Small intestine (tissue), 7 donors: ENCODE data around the gene MAPK11. TPM values are rescaled to one million over a fixed set of nuclear protein-coding genes. Genes with fewer than 3 reads are reported as not detected.
A peak's percentile ranks its signal among the peaks of the same experiment; 100 is the strongest.

Source experiments
- DNase-seq, 2 donors: peaks; one replicate each; pipeline versions ENCODE4 v3.0.0 to v3.0.0-alpha.2; 2013
- FAIRE-seq: peaks from 2 replicates; lab custom pipeline; 2012; peaks lifted over from hg19 to GRCh38; lab: Jason Lieb, UNC
- H3K27ac ChIP-seq, 3 donors: one replicate each; pipeline ENCODE4 v1.5.1; 2013; ENCODE audit warnings: low read length in 2 of 3, mild to moderate bottlenecking in 2 of 3, control low read depth in 1 of 3, inconsistent platforms in 1 of 3, low read depth in 1 of 3, moderate library complexity in 1 of 3
- H3K27me3 ChIP-seq, 3 donors: one replicate each; pipeline ENCODE4 v1.6.1; 2013; ENCODE audit warnings: low read length in 3 of 3, inconsistent platforms in 1 of 3; ENCODE audit not compliant: control insufficient read depth in 3 of 3, insufficient read depth in 3 of 3
- H3K36me3 ChIP-seq, 3 donors: one replicate each; pipeline ENCODE4 v1.6.1; 2013; ENCODE audit warnings: low read length in 3 of 3, inconsistent platforms in 1 of 3, low read depth in 1 of 3, mild to moderate bottlenecking in 1 of 3, moderate library complexity in 1 of 3; ENCODE audit not compliant: control insufficient read depth in 3 of 3, insufficient read depth in 2 of 3
- H3K4me1 ChIP-seq, 3 donors: one replicate each; pipeline ENCODE4 v1.6.1; 2013; ENCODE audit warnings: low read length in 2 of 3, inconsistent platforms in 1 of 3, low read depth in 1 of 3, mild to moderate bottlenecking in 1 of 3, moderate library complexity in 1 of 3; ENCODE audit not compliant: control insufficient read depth in 3 of 3, insufficient read depth in 2 of 3
- H3K4me3 ChIP-seq, 3 donors: one replicate each; pipeline ENCODE4 v1.5.1; 2013; ENCODE audit warnings: low read length in 3 of 3, control low read depth in 1 of 3, inconsistent platforms in 1 of 3, low read depth in 1 of 3, mild to moderate bottlenecking in 1 of 3, moderate library complexity in 1 of 3
- H3K9me3 ChIP-seq, 2 donors: one replicate each; pipeline ENCODE4 v1.6.1; 2013; ENCODE audit warnings: low read depth in 1 of 2, low read length in 1 of 2; ENCODE audit not compliant: control insufficient read depth in 2 of 2, insufficient read depth in 1 of 2
- WGBS, 3 donors: extraction: QIAGEN DNeasy Blood & Tissue Kit; methylation state at CpG; one replicate each; pipeline ENCODE4 v1.1.7; 2013; 5-methylcytosine and 5-hydroxymethylcytosine counted together
- polyA plus RNA-seq, 4 donors: library from polyadenylated mRNA; stranded (reverse) in 3 of 4; unstranded in 1 of 4; fragments of 200-250 nt in 3 of 4; fragments of 120-200 nt in 1 of 4; gene quantifications; one replicate each; pipeline versions ENCODE4 v1.2.1 to v1.2.3, GENCODE V29; 2013
- donor health status: healthy with polysubstance abuse.
- donor health status: control.
- donor health status: control.
- donor health status: Bipolar disorder and iron deficiency.
- donor health status: healthy.

The MAPK11 gene
- polyA plus RNA-seq, 4 donors, result 2.2 to 7.9 (median 2.4) TPM; not detected in 1

- H3K27me3 ChIP-seq, result no peaks in the 10 kb centered on the region
- 0 to 1% (median 1%) methylated on average over 76 of the region's 76 CpGs for WGBS, 3 donors
- peaks cover 0 to 47% (median under 1%) of the 10 kb centered on the region in 3 donors for H3K36me3 ChIP-seq
- FAIRE-seq (no peak), DNase-seq (peak; percentile 93 to 97)
- no peaks in the 10 kb centered on the region for H3K9me3 ChIP-seq
- peak within 1 kb of the TSS; percentile 86 to 98 (median 92) for H3K27ac ChIP-seq
- peaks cover 5 to 17% (median 9%) of the 10 kb centered on the region in 3 donors for H3K4me1 ChIP-seq
- peak within 1 kb of the TSS; percentile 72 to 100 (median 90) for H3K4me3 ChIP-seq
These were observed 25.6 kb downstream of the MAPK11 start, which contains the start of gene TUBGCP6 for GRCh38 chr22:50244420-50245213. Gene TUBGCP6 (minus strand): TSS chr22:50245023. CDS start chr22:50244459, 564 bp downstream.

- Histone ChIP-seq H3K4me3 (peak overlapping the region; percentile 72 to 100 (median 90)), H3K27ac (peak overlapping the region; percentile 86 to 98 (median 92)), H3K27me3 (no peaks in the 10 kb centered on the region), H3K9me3 (no peaks in the 10 kb centered on the region), H3K36me3 (peaks cover 0 to 49% (median 2%) of the 10 kb centered on the region in 3 donors), H3K4me1 (peaks cover 5 to 13% (median 9%) of the 10 kb centered on the region in 3 donors)
- 2 to 15% (median 5%) methylated on average over 27 of the region's 27 CpGs for WGBS, 3 donors
- no peak for DNase-seq
- no peak for FAIRE-seq
These were observed 26.3 kb downstream of the MAPK11 start for GRCh38 chr22:50243685-50244419.

DNA sequence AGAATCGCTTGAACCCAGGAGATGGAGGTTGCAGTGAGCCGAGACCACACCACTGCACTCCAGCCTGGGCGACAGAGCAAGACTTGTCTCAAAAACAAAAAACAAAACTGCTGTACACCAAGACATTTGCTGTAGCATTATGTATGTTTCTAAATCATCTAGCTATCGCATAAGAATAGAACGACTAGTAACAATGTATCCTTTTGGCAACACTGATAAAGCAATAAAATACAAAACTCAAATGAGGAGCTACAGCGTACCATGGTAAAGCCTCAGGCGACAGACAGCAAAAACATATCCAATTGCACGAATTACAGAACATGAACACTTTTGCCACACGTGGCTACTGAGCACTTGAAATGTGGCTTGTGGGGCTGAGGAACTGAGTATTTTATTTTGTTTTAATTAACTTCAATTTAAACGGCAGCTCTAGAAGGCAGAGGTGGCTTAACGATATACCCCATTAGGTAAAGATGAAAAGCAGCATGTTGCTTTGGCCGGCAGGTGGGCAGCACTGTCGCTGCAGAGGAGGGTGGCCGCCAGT is 27.7 kb downstream of the MAPK11 start:
- H3K27ac ChIP-seq, result no peak overlapping the region
- no peaks in the 10 kb centered on the region for H3K27me3 ChIP-seq
- H3K4me1 ChIP-seq, result peaks cover 4 to 10% (median 9%) of the 10 kb centered on the region in 3 donors
- DNase-seq, result no peak
- FAIRE-seq, result no peak
- H3K36me3 ChIP-seq, result peaks cover 0 to 40% (median 2%) of the 10 kb centered on the region in 3 donors
- H3K9me3 ChIP-seq, result no peaks in the 10 kb centered on the region
- peak overlapping the region in 2 of 3 donors; percentile 0 to 90 for H3K4me3 ChIP-seq
- 45 to 63% (median 55%) methylated on average over 14 of the region's 14 CpGs for WGBS, 3 donors

GRCh38 chr22:50238755-50239154 is 31.4 kb downstream of the MAPK11 start:
- H3K27ac ChIP-seq, result no peak overlapping the region
- H3K36me3 ChIP-seq, result peaks cover 2 to 45% (median 6%) of the 10 kb centered on the region in 3 donors
- H3K9me3 ChIP-seq, result no peaks in the 10 kb centered on the region
- no peak for DNase-seq
- FAIRE-seq, result no peak
- H3K4me1 ChIP-seq, result peaks cover 0 to 5% (median 0%) of the 10 kb centered on the region in 3 donors
- 86 to 90% (median 88%) methylated on average over 9 of the region's 9 CpGs for WGBS, 3 donors
- H3K4me3 ChIP-seq, result no peak overlapping the region
- H3K27me3 ChIP-seq, result no peaks in the 10 kb centered on the region

DNA sequence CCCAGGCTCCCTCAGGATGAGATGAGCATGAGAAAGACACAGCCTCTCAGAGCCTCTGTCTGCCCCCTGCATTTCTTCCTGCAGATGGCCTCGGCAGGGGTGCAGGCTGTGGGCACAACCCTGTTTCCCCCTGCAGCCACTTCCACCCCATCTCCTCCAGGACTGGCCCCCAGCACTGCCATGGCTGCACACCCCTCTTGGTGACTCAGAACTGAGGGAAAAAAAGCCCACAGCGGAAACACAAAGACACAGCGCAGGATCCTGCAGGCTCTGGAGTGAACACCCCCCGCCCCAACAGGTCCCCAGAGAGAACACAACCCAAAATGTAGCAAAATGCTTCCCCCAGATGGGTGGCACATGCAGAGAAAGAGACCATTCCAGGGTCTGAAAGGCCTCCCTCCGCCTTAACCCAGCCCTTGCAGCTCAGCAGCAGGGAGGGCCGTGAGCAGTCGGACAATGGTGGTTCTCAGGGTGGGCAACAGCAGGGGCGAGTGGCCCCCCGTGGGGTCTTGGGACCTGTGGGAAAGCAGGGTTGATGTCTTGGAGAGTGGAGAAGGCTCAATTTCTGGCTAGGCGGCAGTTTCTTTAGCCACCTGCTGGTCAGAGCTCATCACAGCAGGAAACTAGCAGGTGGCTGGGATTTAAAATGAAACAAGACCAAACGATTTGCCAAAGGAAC is 33.3 kb downstream of the MAPK11 start:
- Histone ChIP-seq H3K4me1 (no peaks in the 10 kb centered on the region), H3K27me3 (no peaks in the 10 kb centered on the region), H3K9me3 (no peaks in the 10 kb centered on the region), H3K4me3 (no peak overlapping the region), H3K27ac (no peak overlapping the region), H3K36me3 (peaks cover 2 to 64% (median 6%) of the 10 kb centered on the region in 3 donors)
- no peak for FAIRE-seq
- peak; percentile 28 to 34 for DNase-seq
- 64 to 73% (median 67%) methylated on average over 11 of the region's 11 CpGs for WGBS, 3 donors

DNA sequence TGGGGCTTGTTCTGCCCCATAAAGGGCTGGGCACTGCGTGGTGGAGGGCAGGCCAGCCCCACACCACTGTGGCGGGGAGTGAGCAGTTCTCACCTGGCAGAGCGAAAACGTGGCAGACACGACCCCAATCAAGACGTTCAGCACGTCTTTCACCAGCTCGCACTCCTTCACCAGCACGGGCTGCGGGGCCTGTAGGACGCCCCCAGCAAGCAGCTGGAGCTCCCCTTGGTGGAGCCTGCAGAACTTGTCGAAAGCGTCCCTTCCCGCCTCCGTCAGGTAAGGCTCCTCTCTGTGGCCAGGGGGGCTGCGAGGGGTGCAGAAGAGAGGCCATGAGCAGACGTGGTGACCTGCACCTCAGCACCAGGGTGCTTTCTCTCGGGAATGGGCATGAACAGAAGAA is 37.0 kb downstream of the MAPK11 start:
- H3K4me1 ChIP-seq, result no peaks in the 10 kb centered on the region
- no peaks in the 10 kb centered on the region for H3K27me3 ChIP-seq
- no peaks in the 10 kb centered on the region for H3K9me3 ChIP-seq
- no peak for DNase-seq
- no peak overlapping the region for H3K4me3 ChIP-seq
- peaks cover 0 to 74% (median 6%) of the 10 kb centered on the region in 3 donors for H3K36me3 ChIP-seq
- no peak for FAIRE-seq
- H3K27ac ChIP-seq, result no peak overlapping the region
- 92 to 95% (median 93%) methylated on average over 18 of the region's 18 CpGs for WGBS, 3 donors

- Histone ChIP-seq H3K36me3 (peaks cover 3 to 79% (median 6%) of the 10 kb centered on the region in 3 donors), H3K4me1 (no peaks in the 10 kb centered on the region), H3K9me3 (no peaks in the 10 kb centered on the region), H3K4me3 (no peak overlapping the region), H3K27ac (no peak overlapping the region), H3K27me3 (no peaks in the 10 kb centered on the region)
- DNase-seq, result no peak
- no peak for FAIRE-seq
- 94 to 96% (median 95%) methylated on average over 20 of the region's 20 CpGs for WGBS, 3 donors
These were observed 37.6 kb downstream of the MAPK11 start for GRCh38 chr22:50232481-50233151.
